Activated T-cell treated with anti-CD3 and anti-CD28 coated beads, Interleukin-2, amount 50 U/mL, for 4 hours (primary cell): ENCODE measurements around the gene IL1RAPL2. TPM values are rescaled to one million over a fixed set of nuclear protein-coding genes. Genes with fewer than 3 reads are reported as not detected.
"Not testable (repeated sequence)": the region's sequence is repeated elsewhere in the genome, so short reads cannot be mapped to it uniquely, and the experiment has no call there.

Experiments used
- ATAC-seq, 2 donors: fragments of 200-7000 bp; cut with Tn5 transposase; one replicate each; pipeline ENCODE4 v1.10.0; 2021
- DNase-seq: peaks from one replicate; pipeline ENCODE4 v3.0.0-alpha.2; 2020
- H3K27me3 Mint-ChIP-seq: one replicate; pipeline ENCODE4 v1.8.0; 2021; ENCODE audit warnings: low read depth, mixed read lengths
- H3K36me3 Mint-ChIP-seq: one replicate; pipeline ENCODE4 v1.8.0; 2022; ENCODE audit warnings: mixed read lengths; ENCODE audit not compliant: insufficient read depth
- H3K4me1 Mint-ChIP-seq: one replicate; pipeline ENCODE4 v1.8.0; 2021; ENCODE audit warnings: low read depth, mixed read lengths
- H3K4me3 Mint-ChIP-seq: one replicate; pipeline ENCODE4 v1.8.0; 2021; ENCODE audit warnings: mild to moderate bottlenecking, moderate library complexity, mixed read lengths
- H3K9me3 Mint-ChIP-seq: one replicate; pipeline ENCODE4 v1.8.0; 2021; ENCODE audit warnings: mixed read lengths
- total RNA-seq, 3 donors: library from RNA; stranded (reverse); gene quantifications; one replicate each; pipeline ENCODE4 v1.2.1, GENCODE V29; 2021

IL1RAPL2 gene
- total RNA-seq: not detected

DNA sequence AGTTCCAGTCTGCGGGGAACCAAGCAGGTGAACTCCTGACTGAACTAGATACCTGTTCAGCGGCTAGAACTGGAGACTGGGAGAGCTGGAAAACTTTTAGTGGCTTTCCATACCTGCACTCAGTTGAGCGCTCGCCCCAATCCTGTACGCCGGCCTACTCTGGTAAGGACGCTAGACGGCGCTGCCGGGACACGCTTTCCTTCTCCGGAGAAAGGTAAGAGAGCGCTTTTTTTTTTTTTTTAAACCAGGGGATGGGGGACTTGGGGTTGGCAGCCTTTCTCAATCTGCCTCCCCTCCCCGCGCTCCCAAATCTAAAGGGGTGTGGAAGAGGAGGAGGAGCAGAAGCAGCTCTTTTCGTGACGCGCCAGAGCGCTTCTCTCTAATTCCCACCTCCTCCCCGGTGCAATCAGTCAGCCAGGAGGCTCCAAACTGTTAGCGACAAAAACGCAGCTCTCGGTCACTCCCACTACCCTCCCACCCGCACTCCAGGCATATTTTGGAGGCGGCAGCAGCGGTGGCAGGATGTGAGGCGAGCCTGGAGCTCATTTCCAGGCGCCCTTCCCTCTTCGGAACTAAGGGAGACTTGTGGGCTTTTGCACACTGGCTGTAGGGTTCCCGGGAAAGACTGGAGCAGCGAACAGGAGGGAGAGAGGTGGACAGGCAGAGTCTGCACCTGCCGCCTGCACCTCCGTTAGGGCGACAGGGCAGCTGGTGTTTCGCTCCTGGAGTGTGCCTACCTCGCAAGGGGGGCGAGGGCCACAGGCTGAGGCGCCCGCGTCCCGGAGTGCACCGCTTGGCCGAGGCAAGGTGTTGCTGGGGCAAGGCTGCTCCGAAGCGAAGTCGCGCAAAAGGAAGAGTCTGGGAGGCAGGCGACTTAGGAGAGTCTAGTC, at the start of gene IL1RAPL2:
TSS of gene IL1RAPL2 (plus strand) at position 409 of the 890 bp plus-strand sequence.
- ATAC-seq: no peak

DNA sequence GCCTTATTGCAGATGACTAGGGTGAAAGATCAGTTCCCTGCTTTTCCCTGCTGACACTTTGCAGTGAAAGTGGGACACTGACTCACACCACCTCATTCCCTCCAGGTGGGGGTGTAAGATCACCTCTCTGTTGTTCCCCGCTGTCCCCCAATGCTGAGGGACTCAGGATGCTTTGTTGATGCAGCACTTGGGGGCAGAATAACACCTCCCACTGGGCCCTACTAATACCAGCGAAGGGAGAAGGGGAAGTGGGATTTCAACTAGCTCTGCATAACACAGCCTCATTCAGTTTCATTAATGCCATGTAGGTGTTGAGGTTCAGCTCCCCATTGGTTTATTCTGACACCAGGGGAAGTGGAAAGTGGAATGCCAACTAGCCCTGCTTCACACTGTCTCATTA, 43.6 kb upstream of the IL1RAPL2 start:
- DNase-seq: no peak
- H3K36me3 Mint-ChIP-seq: no peaks in the 10 kb centered on the region
- no peak for ATAC-seq
- H3K27me3 Mint-ChIP-seq: peaks cover 6% of the 10 kb centered on the region
- no peak overlapping the region for H3K4me3 Mint-ChIP-seq
- H3K9me3 Mint-ChIP-seq: peaks cover 6% of the 10 kb centered on the region
- no peaks in the 10 kb centered on the region for H3K4me1 Mint-ChIP-seq

More for the DNA sequence above, at the start of gene IL1RAPL2:
- no peaks in the 10 kb centered on the region for H3K4me1 Mint-ChIP-seq
- no peak within 1 kb of the TSS for H3K4me3 Mint-ChIP-seq
- peaks cover 29% of the 10 kb centered on the region for H3K27me3 Mint-ChIP-seq
- no peak for DNase-seq
- H3K9me3 Mint-ChIP-seq: no peaks in the 10 kb centered on the region
- H3K36me3 Mint-ChIP-seq: no peaks in the 10 kb centered on the region

DNA sequence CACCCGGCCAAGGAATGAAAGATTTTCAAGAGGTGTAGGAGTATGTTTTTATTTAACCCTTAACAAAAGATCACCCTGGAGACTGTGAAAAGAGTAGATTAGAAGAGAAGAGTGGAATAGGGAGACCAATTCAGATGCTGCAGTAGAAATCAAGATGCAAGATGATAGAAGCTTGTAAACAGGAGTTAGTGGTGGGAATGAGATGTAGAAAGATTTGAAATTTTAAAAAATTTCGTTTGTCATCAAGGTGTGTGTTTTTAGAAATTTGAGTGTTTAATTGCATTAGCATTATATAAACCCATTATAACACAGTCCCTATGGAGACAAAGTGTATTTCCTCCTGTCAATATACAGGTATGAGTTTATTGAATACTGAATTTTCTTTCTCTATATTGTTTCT, 42.1 kb upstream of the IL1RAPL2 start:
- DNase-seq: no peak

DNA sequence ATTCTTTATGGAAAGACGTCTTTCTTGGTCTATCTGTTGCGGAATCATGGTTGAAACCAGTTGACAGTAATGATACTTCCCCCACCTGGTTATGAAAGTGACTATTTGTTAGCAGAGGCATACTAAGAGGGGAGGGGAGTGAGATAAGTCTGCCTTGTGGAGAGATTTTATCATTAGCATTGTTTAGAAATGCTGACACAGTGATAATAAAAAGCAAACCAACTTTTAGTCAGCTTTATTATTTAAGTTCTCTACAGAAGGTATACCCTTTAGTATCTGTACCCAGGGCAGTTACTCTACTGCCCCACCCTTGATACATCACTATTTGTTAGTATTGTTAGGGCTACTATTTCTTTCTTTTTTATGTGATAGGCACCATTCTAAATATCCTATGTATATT, 26.9 kb upstream of the IL1RAPL2 start:
- no peaks in the 10 kb centered on the region for H3K9me3 Mint-ChIP-seq
- no peaks in the 10 kb centered on the region for H3K27me3 Mint-ChIP-seq
- ATAC-seq: no peak
- no peak overlapping the region for H3K4me3 Mint-ChIP-seq
- DNase-seq: no peak
- H3K4me1 Mint-ChIP-seq: no peaks in the 10 kb centered on the region
- H3K36me3 Mint-ChIP-seq: no peaks in the 10 kb centered on the region

More for the DNA sequence above, 42.1 kb upstream of the IL1RAPL2 start:
- H3K36me3 Mint-ChIP-seq: no peaks in the 10 kb centered on the region
- no peaks in the 10 kb centered on the region for H3K4me1 Mint-ChIP-seq
- H3K4me3 Mint-ChIP-seq: no peak overlapping the region
- H3K9me3 Mint-ChIP-seq: peaks cover 6% of the 10 kb centered on the region
- peaks cover 6% of the 10 kb centered on the region for H3K27me3 Mint-ChIP-seq
- no peak for ATAC-seq

DNA sequence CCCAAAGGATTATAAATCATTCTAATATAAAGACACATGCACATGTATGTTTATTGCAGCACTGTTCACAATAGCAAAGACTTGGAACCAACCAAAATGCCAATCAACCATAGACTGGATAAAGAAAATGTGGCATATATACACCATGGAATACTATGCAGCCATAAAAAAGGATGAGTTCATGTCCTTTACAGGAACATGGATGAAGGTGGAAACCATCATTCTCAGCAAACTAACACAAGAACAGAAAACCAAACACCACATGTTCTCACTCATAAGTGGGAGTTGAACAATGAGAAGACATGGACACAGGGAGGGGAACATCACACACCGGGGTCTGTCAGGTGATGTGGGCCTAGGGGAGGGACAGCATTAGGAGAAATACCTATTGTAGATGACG, 23.6 kb upstream of the IL1RAPL2 start:
- not testable (repeated sequence) for H3K27me3 Mint-ChIP-seq, ATAC-seq, DNase-seq, H3K36me3 Mint-ChIP-seq, H3K4me3 Mint-ChIP-seq, H3K9me3 Mint-ChIP-seq, H3K4me1 Mint-ChIP-seq

DNA sequence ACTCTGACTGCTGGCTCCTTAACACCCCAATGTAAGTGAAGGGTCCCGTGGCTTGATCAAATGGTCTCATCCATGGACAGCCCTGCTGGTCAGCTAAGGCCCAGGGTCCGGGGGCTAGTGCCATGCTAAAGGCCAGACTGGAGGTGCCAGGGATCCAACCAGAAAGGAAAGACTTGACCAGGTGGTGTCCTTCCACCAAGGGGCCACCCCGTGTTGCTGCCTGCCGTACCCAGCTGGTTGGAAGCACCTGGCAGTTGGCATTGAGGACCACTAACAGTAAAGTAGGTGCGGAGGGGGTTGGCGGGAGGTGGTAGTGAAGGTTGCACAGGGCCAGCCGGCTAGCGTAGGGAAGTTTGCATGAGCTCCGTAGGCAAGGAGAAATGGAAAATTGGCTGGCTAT, 1.7 kb upstream of the IL1RAPL2 start:
- Mint-ChIP-seq H3K27me3 (peaks cover 25% of the 10 kb centered on the region), H3K9me3 (no peaks in the 10 kb centered on the region), H3K4me3 (no peak overlapping the region), H3K4me1 (no peaks in the 10 kb centered on the region), H3K36me3 (no peaks in the 10 kb centered on the region)
- DNase-seq (no peak), ATAC-seq (no peak)

DNA sequence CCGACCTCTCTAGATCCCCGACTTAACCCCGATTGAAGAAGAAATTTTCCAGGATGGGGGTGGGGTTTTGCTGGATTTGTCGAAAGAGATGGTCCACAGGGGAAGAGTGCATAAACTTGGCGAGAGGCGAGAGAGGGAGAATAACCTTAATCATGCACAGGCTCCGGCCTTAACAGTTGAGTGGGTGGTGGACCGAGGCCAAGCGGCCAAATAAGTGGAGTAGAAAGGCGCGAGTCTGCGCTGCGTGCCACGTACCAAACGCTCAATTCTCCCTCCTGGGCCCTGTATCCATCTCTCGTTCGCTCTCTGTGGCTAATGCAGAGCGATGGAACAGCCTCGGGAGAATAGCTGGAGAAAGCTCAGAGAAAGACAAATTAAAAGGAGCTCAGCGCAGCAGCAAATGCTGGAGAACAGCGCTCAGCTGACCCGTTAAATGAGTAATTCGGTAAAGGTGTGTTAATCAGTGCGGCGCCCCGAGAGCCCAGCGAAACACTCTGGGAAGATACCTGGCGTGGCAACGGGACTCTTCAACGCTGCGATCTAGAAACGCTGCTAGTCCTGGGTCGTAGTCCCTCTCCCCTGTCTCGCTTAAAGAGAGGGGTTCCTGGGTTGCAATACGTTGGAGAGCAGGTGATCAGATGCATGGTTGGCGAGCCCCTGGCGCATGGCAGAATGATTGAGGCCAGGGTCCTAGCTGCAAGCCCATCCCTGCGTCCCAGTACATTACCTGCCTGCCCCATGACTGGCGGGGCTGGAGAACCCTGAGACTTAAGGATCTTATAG, 887 bp upstream of the IL1RAPL2 start:
- no peak for ATAC-seq
- H3K36me3 Mint-ChIP-seq: no peaks in the 10 kb centered on the region

DNA sequence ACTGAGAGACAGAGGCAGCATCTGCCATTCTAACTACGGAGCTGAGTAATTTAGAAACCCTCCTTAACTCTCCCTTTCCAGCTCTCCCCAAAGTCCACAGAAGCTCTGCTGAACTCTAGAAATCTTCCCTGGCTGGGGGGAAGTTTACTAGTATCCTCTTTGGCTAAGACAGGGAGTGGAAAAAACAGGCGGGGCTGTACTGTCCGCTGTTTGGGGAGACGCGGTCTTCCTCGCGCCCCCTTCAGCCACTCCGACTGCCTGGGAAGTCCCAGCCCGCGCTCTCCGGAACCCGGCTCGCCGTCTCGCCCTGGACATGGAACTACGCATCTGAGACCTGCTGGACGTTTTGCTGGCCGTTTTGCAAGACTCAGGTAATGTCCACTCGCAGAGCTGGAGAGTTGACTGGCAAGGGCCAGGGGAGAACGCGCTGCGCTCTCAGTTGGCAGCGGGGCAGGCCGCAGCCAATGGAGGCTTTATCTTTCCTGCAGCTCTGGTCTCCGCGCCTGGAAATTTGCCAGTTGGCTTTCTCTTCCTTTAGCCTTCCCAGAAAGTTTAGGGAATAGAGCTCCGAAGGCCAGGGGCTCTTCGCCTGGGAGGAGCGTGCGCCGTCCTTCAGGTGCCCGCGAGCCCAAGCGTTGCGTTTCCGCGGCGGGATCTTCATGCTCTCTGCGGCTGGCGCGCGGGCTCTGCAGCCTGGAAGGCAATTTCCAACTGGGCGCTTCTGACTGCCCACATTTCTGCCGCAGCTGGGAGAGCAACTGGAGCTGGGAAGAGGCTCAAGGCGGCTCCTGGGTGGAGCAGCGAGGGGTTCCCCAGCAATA, 892 bp downstream of the IL1RAPL2 start:
- H3K36me3 Mint-ChIP-seq: no peaks in the 10 kb centered on the region
- DNase-seq (no peak), ATAC-seq (no peak)
- H3K27me3 Mint-ChIP-seq: peaks cover 29% of the 10 kb centered on the region
- H3K9me3 Mint-ChIP-seq: no peaks in the 10 kb centered on the region
- no peaks in the 10 kb centered on the region for H3K4me1 Mint-ChIP-seq
- no peak overlapping the region for H3K4me3 Mint-ChIP-seq

More for the DNA sequence above, 887 bp upstream of the IL1RAPL2 start:
- no peaks in the 10 kb centered on the region for H3K9me3 Mint-ChIP-seq
- H3K27me3 Mint-ChIP-seq: peaks cover 25% of the 10 kb centered on the region
- H3K4me1 Mint-ChIP-seq: no peaks in the 10 kb centered on the region
- no peak overlapping the region for H3K4me3 Mint-ChIP-seq
- no peak for DNase-seq

DNA sequence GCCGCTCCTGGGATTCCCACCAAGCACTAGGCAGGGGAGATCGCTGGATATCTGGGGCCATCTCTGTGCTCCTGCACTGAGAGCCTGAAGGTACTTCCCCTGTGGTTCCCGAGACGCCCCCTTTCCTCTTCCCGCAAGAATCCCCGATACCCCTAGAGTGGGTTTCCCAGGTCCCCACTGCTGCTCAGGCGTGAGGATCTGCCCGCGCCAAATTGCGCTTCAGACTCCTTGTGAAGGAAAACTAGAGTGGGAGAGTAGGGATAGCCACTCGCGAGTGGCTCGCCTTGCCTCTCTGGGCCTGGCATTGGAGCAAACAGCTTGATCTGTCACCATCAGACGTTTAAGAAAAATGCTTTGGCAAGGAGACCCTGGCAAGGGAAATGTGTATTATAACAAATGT, 1.5 kb downstream of the IL1RAPL2 start:
- ATAC-seq (no peak), DNase-seq (no peak)
- H3K27me3 Mint-ChIP-seq: peaks cover 29% of the 10 kb centered on the region
- no peaks in the 10 kb centered on the region for H3K9me3 Mint-ChIP-seq
- H3K4me3 Mint-ChIP-seq: no peak overlapping the region
- no peaks in the 10 kb centered on the region for H3K36me3 Mint-ChIP-seq
- no peaks in the 10 kb centered on the region for H3K4me1 Mint-ChIP-seq

DNA sequence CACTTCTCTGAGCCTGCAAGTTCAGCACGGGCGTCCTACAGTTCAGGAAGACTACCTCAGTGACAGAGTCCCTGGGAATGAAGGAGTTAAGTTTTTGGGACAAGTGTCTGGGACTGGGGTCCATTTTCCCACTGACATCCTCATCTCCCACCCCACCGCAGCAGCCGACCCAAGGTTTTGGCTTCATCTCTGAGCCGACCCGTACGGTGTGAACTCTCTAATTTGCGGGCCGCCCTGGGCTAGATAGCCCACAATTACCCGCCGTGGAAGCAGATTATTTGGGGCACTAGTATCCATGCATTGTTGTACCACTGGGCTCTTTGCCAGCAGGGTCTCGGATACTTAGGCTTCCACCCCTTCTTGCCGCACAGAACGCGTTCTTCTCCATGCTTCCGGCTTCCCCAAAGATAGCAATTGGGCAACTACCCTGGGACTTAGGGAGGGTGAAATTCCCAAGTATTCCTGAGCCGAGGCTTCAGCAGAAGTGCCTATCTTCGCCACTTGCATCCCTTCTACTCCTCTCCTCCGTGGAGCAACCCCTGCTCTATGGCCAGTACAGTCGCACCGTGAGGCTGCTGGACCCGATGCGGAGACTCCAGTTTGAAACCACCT, 2.4 kb downstream of the IL1RAPL2 start:
- H3K4me1 Mint-ChIP-seq: no peaks in the 10 kb centered on the region
- no peak for ATAC-seq
- no peak for DNase-seq
- no peaks in the 10 kb centered on the region for H3K9me3 Mint-ChIP-seq
- H3K27me3 Mint-ChIP-seq: peaks cover 28% of the 10 kb centered on the region
- no peak overlapping the region for H3K4me3 Mint-ChIP-seq
- no peaks in the 10 kb centered on the region for H3K36me3 Mint-ChIP-seq

DNA sequence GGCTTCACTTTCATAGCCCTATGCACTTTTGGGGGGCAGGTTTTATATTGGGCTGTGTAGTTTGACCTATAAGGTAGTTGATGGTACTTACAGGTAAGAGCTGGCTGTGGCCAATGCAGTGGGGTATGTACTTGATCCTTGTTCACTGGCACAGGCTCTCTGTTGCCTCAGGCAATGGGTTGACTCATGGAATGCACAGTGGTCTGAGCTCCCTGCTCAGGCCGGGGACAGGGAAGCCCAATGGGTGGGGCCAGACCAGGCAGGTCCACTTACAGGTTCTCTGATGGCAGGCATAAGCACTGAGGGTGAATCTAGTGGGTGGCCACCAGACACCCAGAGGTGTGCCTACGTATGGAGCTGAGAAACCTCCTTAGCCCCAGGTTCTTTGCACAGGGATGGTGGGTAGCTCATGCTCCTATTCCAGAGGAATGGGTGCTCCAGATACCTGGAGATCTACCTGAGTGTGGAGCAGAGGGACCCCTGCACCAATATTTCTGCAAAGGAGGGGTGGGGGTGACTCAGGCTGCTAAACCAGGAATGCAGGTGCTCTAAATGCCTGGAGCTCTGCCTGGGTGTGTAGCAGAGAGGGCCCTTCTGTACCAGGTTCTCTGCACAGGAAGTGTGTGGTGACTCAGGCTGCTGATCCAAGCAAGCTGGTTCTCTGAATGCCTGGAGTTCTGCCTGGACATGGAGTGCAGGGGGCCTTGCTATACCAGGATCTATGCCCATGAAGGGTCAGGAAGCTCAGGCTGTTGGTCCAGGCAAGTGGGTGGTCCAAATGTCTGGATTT, 52.3 kb downstream of the IL1RAPL2 start:
- no peaks in the 10 kb centered on the region for H3K4me1 Mint-ChIP-seq

DNA sequence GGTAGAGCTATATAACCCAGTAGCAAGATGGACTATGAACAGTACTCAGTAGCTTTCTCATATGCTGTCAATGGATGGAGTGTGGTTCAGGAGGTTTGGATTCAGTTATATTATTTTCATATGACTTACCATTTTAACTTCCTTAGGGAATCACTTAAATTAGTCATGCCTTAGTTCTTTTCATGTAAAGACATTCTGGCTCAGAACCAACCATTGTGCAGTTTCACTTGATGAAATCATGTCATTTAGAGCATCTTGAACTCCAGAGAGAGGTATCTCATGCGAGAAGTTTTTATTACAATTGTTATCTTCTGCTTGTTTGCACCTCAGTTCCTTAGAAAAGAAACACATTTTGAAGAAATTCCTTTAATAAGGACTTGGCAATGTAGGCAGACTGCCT, 55.8 kb downstream of the IL1RAPL2 start:
- H3K27me3 Mint-ChIP-seq: no peaks in the 10 kb centered on the region
- H3K4me3 Mint-ChIP-seq: no peak overlapping the region
- no peaks in the 10 kb centered on the region for H3K9me3 Mint-ChIP-seq
- H3K36me3 Mint-ChIP-seq: no peaks in the 10 kb centered on the region
- DNase-seq (no peak), ATAC-seq (no peak)
- no peaks in the 10 kb centered on the region for H3K4me1 Mint-ChIP-seq

More for the DNA sequence above, 52.3 kb downstream of the IL1RAPL2 start:
- DNase-seq: no peak
- Mint-ChIP-seq H3K4me3 (no peak overlapping the region), H3K27me3 (no peaks in the 10 kb centered on the region), H3K36me3 (no peaks in the 10 kb centered on the region), H3K9me3 (no peaks in the 10 kb centered on the region)
- ATAC-seq: no peak

DNA sequence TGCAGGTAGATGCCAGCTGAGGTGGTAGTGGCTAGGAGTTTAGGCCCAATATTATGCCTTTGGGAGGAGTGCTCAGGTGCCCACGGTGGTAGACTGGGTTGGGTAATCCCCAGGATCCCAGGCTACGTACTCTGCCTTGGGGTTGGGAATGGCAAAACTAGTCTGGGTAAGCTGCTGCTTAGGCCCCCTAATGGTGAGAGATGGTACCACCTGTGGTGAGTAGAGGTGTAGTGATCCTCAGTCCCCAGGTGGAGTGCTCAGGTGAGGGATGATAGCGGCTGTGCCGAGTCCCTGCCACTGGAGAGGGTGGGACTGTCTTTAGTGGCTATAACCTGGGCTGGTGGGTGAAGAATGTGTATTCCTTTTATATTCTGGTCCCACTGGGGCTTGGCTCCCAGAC, 75.2 kb downstream of the IL1RAPL2 start:
- ATAC-seq: no peak
- Mint-ChIP-seq H3K9me3 (peaks cover 6% of the 10 kb centered on the region), H3K36me3 (no peaks in the 10 kb centered on the region), H3K27me3 (no peaks in the 10 kb centered on the region), H3K4me3 (no peak overlapping the region), H3K4me1 (no peaks in the 10 kb centered on the region)
- no peak for DNase-seq
